ENCODE results near the gene ASAP3. TPM values are rescaled to one million over a fixed set of nuclear protein-coding genes. Genes with fewer than 3 reads are reported as not detected.

The ASAP3 gene
- total RNA-seq, 1 experiment from 2014 or later = 2.9 TPM

DNA sequence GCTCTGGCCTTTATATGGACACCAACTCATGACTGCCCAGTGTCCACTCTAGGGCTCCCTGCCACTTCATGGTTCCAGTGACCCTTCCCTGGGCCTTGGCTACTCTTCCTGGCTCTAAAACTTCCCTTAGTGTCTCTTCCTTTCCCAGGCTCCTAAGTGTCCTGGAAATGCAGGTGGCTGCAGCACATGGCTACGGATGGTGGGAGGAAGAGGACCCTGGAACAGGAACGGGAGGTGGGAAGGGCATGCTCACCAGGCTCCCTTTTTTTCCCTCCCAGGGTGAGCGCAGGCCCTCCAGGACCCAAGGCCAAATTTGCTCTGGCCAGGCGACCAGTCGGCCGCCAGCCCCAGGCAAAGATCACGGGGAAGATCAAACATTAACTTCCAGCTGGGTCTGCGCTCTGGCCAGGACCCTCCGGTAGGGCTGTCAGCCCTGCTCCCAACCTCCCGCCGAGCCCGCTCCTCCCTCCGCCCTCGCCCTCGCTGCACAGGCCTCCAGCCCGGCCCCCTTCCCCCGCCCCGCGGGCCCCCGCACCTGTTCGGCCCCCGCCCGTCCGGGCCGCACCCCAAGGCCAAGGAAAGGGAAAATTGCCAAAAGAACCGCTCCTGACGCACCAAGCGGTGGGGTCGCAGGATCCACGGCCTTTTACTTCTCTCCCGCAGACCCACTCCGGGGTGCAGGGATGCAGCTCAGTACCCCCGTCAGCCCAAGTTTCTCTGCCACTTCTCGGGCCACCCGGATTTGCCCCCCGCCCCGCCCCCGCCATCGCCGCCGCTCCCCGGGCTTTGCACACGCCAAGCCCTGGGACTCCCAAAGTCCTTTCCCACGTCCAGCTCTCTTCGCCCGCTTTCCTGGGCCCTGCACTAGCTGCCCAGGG, 60.3 kb downstream of the ASAP3 start:
- Mint-ChIP-seq H3K4me3 (ENCODE audit: low read depth, unreplicated experiment) (peak overlapping the region; percentile 66), H3K36me3 (ENCODE audit: insufficient read depth, unreplicated experiment) (peaks cover 10% of the 10 kb centered on the region), H3K27me3 (ENCODE audit: unreplicated experiment) (peaks cover 49% of the 10 kb centered on the region), H3K27ac (ENCODE audit: unreplicated experiment) (no peak overlapping the region), H3K4me1 (ENCODE audit: low read depth, unreplicated experiment) (peaks cover 8% of the 10 kb centered on the region), H3K9me3 (ENCODE audit: low read depth, unreplicated experiment) (no peaks in the 10 kb centered on the region)
- intact Hi-C loops (cut with micrococcal nuclease; ENCODE audit: unreplicated experiment) = no loop called here
- no TSS peak for BruUV-seq (replicated peaks)
- peak; percentile 5 for DNase-seq
- TF ChIP-seq, protein P1, sequence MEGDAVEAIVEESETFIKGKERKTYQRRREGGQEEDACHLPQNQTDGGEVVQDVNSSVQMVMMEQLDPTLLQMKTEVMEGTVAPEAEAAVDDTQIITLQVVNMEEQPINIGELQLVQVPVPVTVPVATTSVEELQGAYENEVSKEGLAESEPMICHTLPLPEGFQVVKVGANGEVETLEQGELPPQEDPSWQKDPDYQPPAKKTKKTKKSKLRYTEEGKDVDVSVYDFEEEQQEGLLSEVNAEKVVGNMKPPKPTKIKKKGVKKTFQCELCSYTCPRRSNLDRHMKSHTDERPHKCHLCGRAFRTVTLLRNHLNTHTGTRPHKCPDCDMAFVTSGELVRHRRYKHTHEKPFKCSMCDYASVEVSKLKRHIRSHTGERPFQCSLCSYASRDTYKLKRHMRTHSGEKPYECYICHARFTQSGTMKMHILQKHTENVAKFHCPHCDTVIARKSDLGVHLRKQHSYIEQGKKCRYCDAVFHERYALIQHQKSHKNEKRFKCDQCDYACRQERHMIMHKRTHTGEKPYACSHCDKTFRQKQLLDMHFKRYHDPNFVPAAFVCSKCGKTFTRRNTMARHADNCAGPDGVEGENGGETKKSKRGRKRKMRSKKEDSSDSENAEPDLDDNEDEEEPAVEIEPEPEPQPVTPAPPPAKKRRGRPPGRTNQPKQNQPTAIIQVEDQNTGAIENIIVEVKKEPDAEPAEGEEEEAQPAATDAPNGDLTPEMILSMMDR (IDR thresholded peaks at IDR 0.05; ENCODE audit: unreplicated experiment) = no peak
- CTCF ChIA-PET = interaction anchor here (1.0 kb wide), 1 partner anchor 14 kb away, joined by 3 read pairs; no protein-coding TSS in a partner anchor

DNA sequence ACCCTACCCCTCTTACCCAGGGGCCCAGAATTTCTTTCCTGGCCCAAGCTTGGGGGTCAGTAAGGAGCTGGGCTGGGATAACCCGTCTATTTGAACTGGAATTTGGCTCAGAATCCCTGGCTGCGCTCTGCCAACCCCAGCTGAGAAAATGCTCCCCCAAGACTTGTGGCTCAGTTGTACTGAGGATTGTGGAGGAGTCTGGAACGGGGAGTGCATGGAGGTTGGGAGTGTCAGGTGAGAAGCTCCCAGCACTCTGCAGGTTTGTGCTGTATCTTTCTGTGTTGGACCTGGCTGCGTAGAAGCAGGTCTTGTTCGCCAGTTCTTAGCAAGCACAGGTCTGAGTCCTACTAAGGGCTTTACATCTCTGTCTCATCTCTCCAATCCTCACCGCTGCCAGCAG, 61.0 kb downstream of the ASAP3 start:
- CTCF ChIA-PET = no interaction called here
- TF ChIP-seq, protein P1 (IDR thresholded peaks at IDR 0.05; ENCODE audit: unreplicated experiment) = no peak
- Mint-ChIP-seq H3K9me3 (ENCODE audit: low read depth, unreplicated experiment) (no peaks in the 10 kb centered on the region), H3K36me3 (ENCODE audit: insufficient read depth, unreplicated experiment) (peaks cover 10% of the 10 kb centered on the region), H3K27me3 (ENCODE audit: unreplicated experiment) (peaks cover 42% of the 10 kb centered on the region), H3K27ac (ENCODE audit: unreplicated experiment) (no peak overlapping the region), H3K4me1 (ENCODE audit: low read depth, unreplicated experiment) (peaks cover 8% of the 10 kb centered on the region), H3K4me3 (ENCODE audit: low read depth, unreplicated experiment) (no peak overlapping the region)
- DNase-seq = no peak
- no TSS peak for BruUV-seq (replicated peaks)
- intact Hi-C loops (cut with micrococcal nuclease; ENCODE audit: unreplicated experiment) = no loop called here

DNA sequence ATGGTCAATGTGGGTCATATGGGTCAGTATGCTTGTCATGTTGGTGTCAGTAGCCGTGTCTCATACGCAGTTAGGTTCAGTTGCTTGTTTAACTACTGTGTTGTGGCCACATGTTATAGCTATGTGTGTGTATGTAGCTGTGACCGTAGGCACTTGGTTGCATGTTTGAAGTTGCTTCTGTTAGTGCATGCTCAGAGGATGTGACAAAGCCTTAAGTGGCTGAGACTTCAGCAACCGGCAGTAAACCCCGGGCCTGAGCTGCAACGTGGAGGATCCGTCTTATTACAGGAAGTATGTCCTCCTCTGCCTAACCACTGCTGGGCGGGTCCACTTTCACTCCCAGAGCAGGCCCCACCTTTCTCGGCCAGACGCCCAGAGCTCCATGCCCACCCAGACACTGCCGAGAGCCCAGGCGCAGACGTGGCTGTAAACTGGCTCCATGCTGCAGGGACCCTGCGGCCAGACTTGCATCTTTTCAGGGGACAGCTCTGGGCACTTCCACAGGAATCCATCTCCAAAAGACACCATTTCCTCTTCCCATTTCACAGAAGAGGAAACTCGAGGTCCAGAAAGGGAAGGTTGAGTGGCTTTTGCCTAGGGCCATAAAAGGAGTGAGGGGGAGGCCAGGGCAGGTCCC, 61.6 kb downstream of the ASAP3 start:
- H3K4me3 Mint-ChIP-seq (ENCODE audit: low read depth, unreplicated experiment) = no peak overlapping the region
- CTCF ChIA-PET = interaction anchor here (0.5 kb wide), 1 partner anchor 42 kb away, joined by 6 read pairs; no protein-coding TSS in a partner anchor

DNA sequence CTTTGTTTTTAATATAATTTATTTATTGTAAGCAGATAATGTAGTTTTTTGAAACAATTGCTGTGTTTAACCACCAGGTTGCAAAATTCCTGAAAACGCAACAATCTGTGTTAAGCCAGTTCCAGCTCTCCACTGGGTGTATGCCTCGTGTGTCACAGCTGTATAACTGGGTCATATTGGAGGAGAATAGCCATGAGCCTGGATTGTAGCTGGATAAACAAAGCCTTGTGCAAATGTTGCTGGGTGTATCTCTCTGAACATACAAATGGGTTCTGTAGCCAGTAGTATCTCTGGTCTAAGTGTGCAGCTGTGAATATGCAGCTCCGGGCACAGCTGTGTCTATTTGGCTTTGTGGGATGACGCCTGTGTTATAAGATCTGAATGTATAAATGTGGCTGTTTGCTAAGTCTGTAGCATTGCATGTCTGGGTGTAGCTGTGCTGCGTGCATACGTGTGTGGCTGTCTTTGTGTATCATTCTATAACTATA, 62.2 kb downstream of the ASAP3 start:
- CTCF ChIA-PET = no interaction called here
- peaks cover 8% of the 10 kb centered on the region for H3K4me1 Mint-ChIP-seq (ENCODE audit: low read depth, unreplicated experiment)
- intact Hi-C loops (cut with micrococcal nuclease; ENCODE audit: unreplicated experiment) = no loop called here
- no TSS peak for BruUV-seq (replicated peaks)
- no peak overlapping the region for H3K27ac Mint-ChIP-seq (ENCODE audit: unreplicated experiment)
- H3K36me3 Mint-ChIP-seq (ENCODE audit: insufficient read depth, unreplicated experiment) = peaks cover 10% of the 10 kb centered on the region
- no peaks in the 10 kb centered on the region for H3K9me3 Mint-ChIP-seq (ENCODE audit: low read depth, unreplicated experiment)
- no peak for DNase-seq
- TF ChIP-seq, protein P1 (IDR thresholded peaks at IDR 0.05; ENCODE audit: unreplicated experiment) = no peak
- no peak overlapping the region for H3K4me3 Mint-ChIP-seq (ENCODE audit: low read depth, unreplicated experiment)
- peaks cover 34% of the 10 kb centered on the region for H3K27me3 Mint-ChIP-seq (ENCODE audit: unreplicated experiment)

More for the DNA sequence above, 61.6 kb downstream of the ASAP3 start:
- Mint-ChIP-seq H3K9me3 (ENCODE audit: low read depth, unreplicated experiment) (no peaks in the 10 kb centered on the region), H3K27ac (ENCODE audit: unreplicated experiment) (no peak overlapping the region), H3K27me3 (ENCODE audit: unreplicated experiment) (peaks cover 39% of the 10 kb centered on the region), H3K36me3 (ENCODE audit: insufficient read depth, unreplicated experiment) (peaks cover 10% of the 10 kb centered on the region), H3K4me1 (ENCODE audit: low read depth, unreplicated experiment) (peaks cover 8% of the 10 kb centered on the region)
- DNase-seq = no peak
- no TSS peak for BruUV-seq (replicated peaks)
- TF ChIP-seq, protein P1 (IDR thresholded peaks at IDR 0.05; ENCODE audit: unreplicated experiment) = no peak
- intact Hi-C loops (cut with micrococcal nuclease; ENCODE audit: unreplicated experiment) = no loop called here
